ENCODE data around the gene C9. TPM values are rescaled to one million over a fixed set of nuclear protein-coding genes. Genes with fewer than 3 reads are reported as not detected.

The C9 gene
- total RNA-seq, 3 donors from 2014 or later: 1.8 TPM; not detected in 2

DNA sequence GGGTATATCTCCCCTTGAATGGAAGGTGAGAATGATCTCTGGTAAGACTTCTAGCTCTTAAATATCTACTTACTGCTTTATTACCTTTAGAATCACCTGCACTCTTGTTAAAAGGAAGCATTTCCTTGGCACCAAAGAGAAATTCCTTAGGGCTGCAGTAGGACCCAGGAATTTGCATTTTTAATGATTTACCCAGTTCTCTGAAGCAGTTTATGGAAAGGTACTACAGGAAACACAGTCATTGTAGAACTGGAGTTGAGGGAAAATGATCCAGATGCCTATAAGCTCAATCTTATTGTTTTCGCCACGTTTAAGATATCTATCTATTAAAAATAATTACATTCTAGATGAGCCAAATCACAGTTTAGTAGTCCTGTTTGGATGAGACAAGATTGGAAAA is 9.5 kb upstream of the C9 start:
- Histone ChIP-seq H3K9me3 (no peaks in the 10 kb centered on the region), H3K36me3 (no peaks in the 10 kb centered on the region), H3K4me3 (no peak overlapping the region), H3K27me3 (no peaks in the 10 kb centered on the region), H3K27ac (no peak overlapping the region), H3K4me1 (no peaks in the 10 kb centered on the region)
- TF ChIP-seq, protein P1, sequence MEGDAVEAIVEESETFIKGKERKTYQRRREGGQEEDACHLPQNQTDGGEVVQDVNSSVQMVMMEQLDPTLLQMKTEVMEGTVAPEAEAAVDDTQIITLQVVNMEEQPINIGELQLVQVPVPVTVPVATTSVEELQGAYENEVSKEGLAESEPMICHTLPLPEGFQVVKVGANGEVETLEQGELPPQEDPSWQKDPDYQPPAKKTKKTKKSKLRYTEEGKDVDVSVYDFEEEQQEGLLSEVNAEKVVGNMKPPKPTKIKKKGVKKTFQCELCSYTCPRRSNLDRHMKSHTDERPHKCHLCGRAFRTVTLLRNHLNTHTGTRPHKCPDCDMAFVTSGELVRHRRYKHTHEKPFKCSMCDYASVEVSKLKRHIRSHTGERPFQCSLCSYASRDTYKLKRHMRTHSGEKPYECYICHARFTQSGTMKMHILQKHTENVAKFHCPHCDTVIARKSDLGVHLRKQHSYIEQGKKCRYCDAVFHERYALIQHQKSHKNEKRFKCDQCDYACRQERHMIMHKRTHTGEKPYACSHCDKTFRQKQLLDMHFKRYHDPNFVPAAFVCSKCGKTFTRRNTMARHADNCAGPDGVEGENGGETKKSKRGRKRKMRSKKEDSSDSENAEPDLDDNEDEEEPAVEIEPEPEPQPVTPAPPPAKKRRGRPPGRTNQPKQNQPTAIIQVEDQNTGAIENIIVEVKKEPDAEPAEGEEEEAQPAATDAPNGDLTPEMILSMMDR (IDR thresholded peaks at IDR 0.05): no peak
- TF ChIP-seq POLR2A (IDR thresholded peaks at IDR 0.05) (no peak), POLR2AphosphoS5 (IDR thresholded peaks at IDR 0.05) (no peak)
- intact Hi-C loops (cut with DNase I; ENCODE audit: low total_unique reads): loop anchor here (5.0 kb wide), 1 partner anchor 1939 kb away; no protein-coding TSS in a partner anchor
- DNase-seq (ENCODE audit: low spot score in 2 of 2): no peak

DNA sequence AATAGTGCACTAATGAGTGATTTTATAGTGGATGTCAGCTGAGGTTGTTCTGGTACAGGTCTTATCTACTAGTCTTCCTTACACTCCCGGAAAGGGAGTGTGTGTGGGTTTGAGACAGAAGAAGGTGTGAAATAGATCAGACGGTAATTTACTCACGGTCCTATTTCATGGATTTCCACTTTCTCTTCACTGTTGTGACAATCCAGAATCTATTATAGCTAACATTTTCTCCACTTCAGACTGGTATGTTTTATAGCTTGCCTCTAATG is 7.0 kb upstream of the C9 start:
- H3K4me3 ChIP-seq: no peak overlapping the region
- TF ChIP-seq POLR2AphosphoS5 (IDR thresholded peaks at IDR 0.05) (no peak), POLR2A (IDR thresholded peaks at IDR 0.05) (no peak)
- TF ChIP-seq, protein P1 (IDR thresholded peaks at IDR 0.05): no peak
- no peaks in the 10 kb centered on the region for H3K36me3 ChIP-seq
- no peaks in the 10 kb centered on the region for H3K27me3 ChIP-seq
- H3K4me1 ChIP-seq: no peaks in the 10 kb centered on the region
- intact Hi-C loops (cut with DNase I; ENCODE audit: low total_unique reads): loop anchor here (5.0 kb wide), 1 partner anchor 1941 kb away; no protein-coding TSS in a partner anchor
- no peak for DNase-seq (ENCODE audit: low spot score in 2 of 2)
- H3K27ac ChIP-seq: no peak overlapping the region
- H3K9me3 ChIP-seq: no peaks in the 10 kb centered on the region

DNA sequence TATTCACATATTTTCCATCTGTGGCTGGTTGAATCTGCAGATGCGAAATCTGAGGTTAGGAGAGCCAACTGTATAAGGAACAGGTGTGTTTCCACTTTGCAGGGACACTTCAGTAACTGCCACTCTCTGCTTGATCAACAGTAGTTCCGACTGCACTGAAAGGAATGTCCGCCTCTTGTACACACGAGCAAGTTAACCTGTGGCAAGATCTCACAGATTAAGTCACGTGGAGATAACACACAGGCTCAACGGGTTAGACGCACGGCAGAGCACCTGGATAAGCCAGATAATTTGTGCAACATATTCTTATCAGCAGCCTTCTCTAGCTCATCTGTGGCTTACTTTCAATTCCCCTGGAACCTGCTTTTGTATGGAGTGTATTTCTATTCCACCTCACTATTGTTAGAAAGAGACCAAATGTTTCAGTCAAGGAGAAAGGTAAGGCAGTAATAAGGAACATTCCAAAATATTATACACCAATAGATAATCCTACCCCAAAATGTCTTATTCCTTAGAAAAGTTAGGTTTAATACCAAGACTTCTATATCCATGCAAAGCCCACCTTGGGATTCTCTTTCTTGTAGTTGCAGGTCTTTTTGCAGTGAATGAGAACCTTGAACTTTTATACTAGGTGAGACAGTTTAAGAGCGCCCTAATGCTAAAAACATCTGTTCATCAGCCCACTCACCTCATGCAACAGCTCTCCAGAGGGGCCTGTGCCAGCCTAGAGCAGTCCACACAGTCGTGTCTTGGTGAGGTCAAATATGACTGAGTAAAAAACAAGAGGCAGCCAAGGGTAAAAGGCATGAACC is 6.5 kb upstream of the C9 start:
- DNase-seq (ENCODE audit: low spot score in 2 of 2): no peak
- H3K36me3 ChIP-seq: no peaks in the 10 kb centered on the region
- intact Hi-C loops (cut with DNase I; ENCODE audit: low total_unique reads): loop anchor here (5.0 kb wide), 1 partner anchor 1942 kb away; no protein-coding TSS in a partner anchor

DNA sequence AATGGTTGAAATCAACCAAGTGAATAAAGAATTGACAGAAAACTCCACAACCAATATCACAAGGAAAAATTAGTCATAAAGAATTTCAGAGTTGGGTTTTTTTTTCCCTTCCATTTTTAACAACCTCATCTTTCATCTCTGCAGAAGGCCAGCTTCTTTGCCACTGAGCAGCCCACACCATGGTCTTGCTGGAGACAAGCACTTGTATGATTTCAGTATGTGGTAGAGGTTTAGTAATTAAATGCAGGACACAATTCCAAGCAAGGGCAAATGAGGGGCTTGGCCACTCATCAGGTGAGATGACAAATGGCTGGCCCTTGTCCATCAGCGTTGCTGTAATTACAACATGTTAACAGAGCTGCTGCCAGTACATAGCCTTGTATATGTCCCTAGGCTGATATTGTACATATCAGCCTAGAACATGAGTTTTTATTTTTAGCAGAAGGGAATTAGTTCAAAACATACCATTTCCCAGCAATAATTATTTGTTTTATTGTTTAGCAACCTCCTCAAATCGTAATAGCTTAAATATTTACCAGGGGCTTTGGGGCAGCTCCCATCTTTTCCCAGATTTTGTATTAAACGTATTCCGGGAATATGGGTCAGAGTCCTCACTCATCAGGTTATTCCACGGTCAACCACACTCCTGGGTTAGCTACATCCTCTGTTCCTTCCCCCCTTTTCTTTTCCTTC is 5.0 kb upstream of the C9 start:
- no peak for DNase-seq (ENCODE audit: low spot score in 2 of 2)
- no peaks in the 10 kb centered on the region for H3K4me1 ChIP-seq
- H3K36me3 ChIP-seq: no peaks in the 10 kb centered on the region
- no peak overlapping the region for H3K4me3 ChIP-seq
- TF ChIP-seq, protein P1 (IDR thresholded peaks at IDR 0.05): no peak
- TF ChIP-seq POLR2A (IDR thresholded peaks at IDR 0.05) (no peak), POLR2AphosphoS5 (IDR thresholded peaks at IDR 0.05) (no peak)
- intact Hi-C loops (cut with DNase I; ENCODE audit: low total_unique reads): no loop called here
- no peaks in the 10 kb centered on the region for H3K27me3 ChIP-seq
- H3K27ac ChIP-seq: no peak overlapping the region
- H3K9me3 ChIP-seq: no peaks in the 10 kb centered on the region

More for the DNA sequence above, 6.5 kb upstream of the C9 start:
- Histone ChIP-seq H3K27me3 (no peaks in the 10 kb centered on the region), H3K4me1 (no peaks in the 10 kb centered on the region), H3K9me3 (no peaks in the 10 kb centered on the region), H3K27ac (no peak overlapping the region), H3K4me3 (no peak overlapping the region)
- no peak for TF ChIP-seq POLR2AphosphoS5 (IDR thresholded peaks at IDR 0.05)
- TF ChIP-seq POLR2A (IDR thresholded peaks at IDR 0.05): no peak
- TF ChIP-seq, protein P1 (IDR thresholded peaks at IDR 0.05): no peak

DNA sequence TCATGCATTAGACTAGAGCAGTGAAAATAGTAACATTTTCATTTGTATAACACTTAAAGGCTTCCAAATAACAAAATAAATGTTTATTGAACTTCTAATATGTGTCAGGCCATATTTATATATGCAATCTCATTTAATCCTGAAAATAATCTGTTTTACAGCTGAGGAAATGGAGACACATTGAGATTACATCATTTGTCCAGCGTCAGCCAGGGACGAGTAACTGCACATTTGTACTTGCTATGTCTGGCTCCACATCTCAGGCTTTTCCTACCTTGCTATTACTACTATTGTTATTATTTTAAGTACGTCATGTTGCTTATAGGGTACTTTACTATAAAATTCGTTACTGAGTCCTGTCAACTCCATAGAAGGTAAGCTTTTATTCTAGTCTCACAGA is 3.8 kb upstream of the C9 start:
- no peak for DNase-seq (ENCODE audit: low spot score in 2 of 2)
- Histone ChIP-seq H3K4me3 (no peak overlapping the region), H3K36me3 (no peaks in the 10 kb centered on the region), H3K27ac (no peak overlapping the region), H3K9me3 (no peaks in the 10 kb centered on the region), H3K27me3 (no peaks in the 10 kb centered on the region), H3K4me1 (no peaks in the 10 kb centered on the region)
- TF ChIP-seq POLR2AphosphoS5 (IDR thresholded peaks at IDR 0.05) (no peak), POLR2A (IDR thresholded peaks at IDR 0.05) (no peak)
- TF ChIP-seq, protein P1 (IDR thresholded peaks at IDR 0.05): no peak
- intact Hi-C loops (cut with DNase I; ENCODE audit: low total_unique reads): no loop called here
